ENCODE data around the gene PRCD. TPM values are rescaled to one million over a fixed set of nuclear protein-coding genes. Genes with fewer than 3 reads are reported as not detected.
"Not testable (repeated sequence)": the region's sequence is repeated elsewhere in the genome, so short reads cannot be mapped to it uniquely, and the experiment has no call there.

PRCD gene
- total RNA-seq, 6 experiments from 2014 or later: 0.12 to 1.3 (median 0.22) TPM; not detected in 3

GRCh38 chr17:76562734-76563148 is 22.9 kb downstream of the PRCD start:
- 77% methylated on average over 5 of the region's 6 CpGs for WGBS (ENCODE audit: insufficient coverage, low coverage, low lambda C conversion rate, missing lambda C conversion rate)
- intact Hi-C loops (cut with DNase I): no loop called here
- H3K4me1 ChIP-seq: peaks cover 0 to 37% (median 7%) of the 10 kb centered on the region in 4 donors
- H3K4me3 ChIP-seq: no peak overlapping the region
- no peaks in the 10 kb centered on the region for H3K9me3 ChIP-seq
- TF ChIP-seq POLR2A (IDR thresholded peaks at IDR 0.05): no peak
- TF ChIP-seq CTCF (IDR thresholded peaks at IDR 0.05): no peak
- no peaks in the 10 kb centered on the region for H3K27me3 ChIP-seq
- no peak overlapping the region for H3K27ac ChIP-seq
- peaks cover 0 to 47% (median 16%) of the 10 kb centered on the region in 4 donors for H3K36me3 ChIP-seq
- peak in 1 of 4 donors; percentile 16 for ATAC-seq
- no peak for DNase-seq

DNA sequence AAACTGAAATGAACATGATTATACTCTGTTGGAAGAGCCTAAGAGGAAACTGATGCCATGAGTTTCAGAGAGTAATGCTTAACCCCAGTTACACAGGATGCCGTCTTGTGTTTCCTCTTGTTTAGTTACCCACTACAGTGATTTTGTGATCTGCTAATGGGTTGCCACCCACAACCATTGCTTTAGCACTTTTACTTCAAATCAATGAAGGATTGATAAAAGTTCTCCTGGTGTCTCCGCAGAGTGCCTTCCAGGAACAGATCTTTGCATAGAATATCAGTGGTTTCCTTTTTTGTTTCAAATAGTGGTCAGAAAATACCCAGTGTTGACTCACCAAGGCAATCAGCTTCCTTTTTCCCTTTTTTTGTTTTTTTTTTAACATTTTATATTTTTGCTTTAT is 23.5 kb downstream of the PRCD start:
- H3K9me3 ChIP-seq; DNase-seq; H3K27ac ChIP-seq; H3K4me3 ChIP-seq; H3K27me3 ChIP-seq; ATAC-seq; intact Hi-C loops (cut with DNase I): not testable (repeated sequence)
- H3K4me1 ChIP-seq: peaks cover 0 to 41% (median 8%) of the 10 kb centered on the region in 4 donors
- H3K36me3 ChIP-seq: peaks cover 0 to 47% (median 16%) of the 10 kb centered on the region in 4 donors
- 48% methylated on average over 2 of the region's 2 CpGs for WGBS (ENCODE audit: insufficient coverage, low coverage, low lambda C conversion rate, missing lambda C conversion rate)

DNA sequence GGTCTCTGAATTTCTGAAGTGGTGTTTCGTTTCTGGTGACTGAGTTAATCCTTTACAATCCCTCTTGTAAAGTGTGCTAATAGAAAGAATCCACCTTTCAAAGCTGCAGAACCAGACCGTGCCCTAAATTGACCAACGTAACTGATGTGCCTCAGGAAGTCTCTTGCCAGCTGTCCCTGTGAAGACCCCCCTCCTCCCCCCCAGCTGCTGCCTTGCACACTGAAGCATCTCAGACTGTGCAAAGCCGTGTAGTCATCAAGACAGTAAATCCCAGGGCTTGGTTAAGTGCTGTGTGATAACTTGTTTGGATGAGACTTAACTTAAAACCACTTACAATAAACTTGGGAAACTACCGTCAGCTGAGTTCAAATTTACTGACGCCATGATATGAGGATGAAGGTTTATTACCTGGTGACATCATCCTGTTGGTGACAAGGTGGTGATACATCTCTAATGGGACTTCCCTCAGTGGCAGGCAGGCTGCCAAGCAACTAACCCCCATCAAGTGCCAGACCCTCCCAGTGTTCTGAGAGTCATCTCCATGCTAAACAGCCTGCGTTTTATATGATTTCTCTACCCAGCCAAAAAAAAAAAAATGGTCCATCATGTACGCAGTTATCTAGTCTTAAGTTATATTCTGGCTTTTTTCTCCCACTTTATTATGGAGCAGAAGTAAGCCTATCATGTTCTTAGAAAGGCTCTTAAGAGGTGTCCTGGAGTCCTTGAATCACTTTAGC is 25.3 kb downstream of the PRCD start:
- H3K4me1 ChIP-seq: peaks cover 0 to 23% (median 6%) of the 10 kb centered on the region in 4 donors

DNA sequence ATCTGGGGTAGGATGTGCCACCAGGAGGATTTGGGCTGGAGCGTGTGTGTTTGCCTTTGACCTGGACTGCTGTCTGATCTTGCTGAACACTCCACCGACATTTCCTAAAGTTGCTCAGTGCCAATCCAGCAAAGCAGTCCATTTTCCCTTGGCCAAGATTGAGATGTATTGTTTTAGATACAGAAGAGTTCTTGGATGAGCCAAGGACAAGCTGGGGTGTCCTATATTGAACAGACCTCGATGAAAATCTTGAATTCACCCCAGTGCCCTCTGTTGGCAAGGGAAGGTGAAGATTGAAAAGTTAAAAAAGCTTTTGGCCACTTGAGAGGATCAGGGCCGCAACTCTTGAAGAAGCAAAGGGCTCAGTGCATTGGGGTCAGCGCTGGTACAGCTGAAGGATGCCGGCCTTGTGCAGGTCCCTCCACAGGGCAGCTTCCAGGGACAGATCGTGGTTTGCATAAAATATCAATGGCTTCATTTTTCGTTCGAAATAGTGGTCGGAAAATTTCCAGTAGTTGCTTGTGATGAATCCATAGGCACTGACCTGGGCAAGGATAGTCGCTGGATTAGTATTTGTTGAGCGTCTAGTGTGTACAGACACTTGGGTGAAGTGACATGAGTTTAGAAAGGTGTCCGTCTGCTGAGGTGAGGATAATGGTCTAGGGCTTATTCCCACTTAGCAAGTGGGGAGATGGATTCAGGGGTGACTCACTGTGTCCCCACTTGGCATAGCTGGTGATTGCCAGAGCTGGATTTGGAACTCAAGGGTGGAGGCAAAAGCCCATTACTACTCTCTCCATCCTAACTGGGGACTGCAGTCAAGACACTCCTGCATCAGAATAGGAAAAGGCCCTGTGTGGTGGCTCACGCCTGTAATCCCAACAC is 26.1 kb downstream of the PRCD start:
- TF ChIP-seq CTCF (IDR thresholded peaks at IDR 0.05) (no peak), POLR2A (IDR thresholded peaks at IDR 0.05) (no peak)
- Histone ChIP-seq H3K4me1 (peaks cover 0 to 17% (median 6%) of the 10 kb centered on the region in 4 donors), H3K4me3 (no peak overlapping the region), H3K27me3 (no peaks in the 10 kb centered on the region), H3K36me3 (peaks cover 0 to 44% (median 15%) of the 10 kb centered on the region in 4 donors), H3K27ac (no peak overlapping the region), H3K9me3 (no peaks in the 10 kb centered on the region)
- ATAC-seq (no peak), DNase-seq (no peak)
- 93% methylated on average over 12 of the region's 14 CpGs for WGBS (ENCODE audit: insufficient coverage, low coverage, low lambda C conversion rate, missing lambda C conversion rate)
- intact Hi-C loops (cut with DNase I): no loop called here

More for the DNA sequence above, 25.3 kb downstream of the PRCD start:
- H3K27me3 ChIP-seq; H3K27ac ChIP-seq; ATAC-seq; intact Hi-C loops (cut with DNase I); H3K9me3 ChIP-seq; DNase-seq; H3K4me3 ChIP-seq: not testable (repeated sequence)
- H3K36me3 ChIP-seq: peaks cover 0 to 47% (median 16%) of the 10 kb centered on the region in 4 donors
- WGBS (ENCODE audit: insufficient coverage, low coverage, low lambda C conversion rate, missing lambda C conversion rate): 77% methylated on average over 6 of the region's 8 CpGs

DNA sequence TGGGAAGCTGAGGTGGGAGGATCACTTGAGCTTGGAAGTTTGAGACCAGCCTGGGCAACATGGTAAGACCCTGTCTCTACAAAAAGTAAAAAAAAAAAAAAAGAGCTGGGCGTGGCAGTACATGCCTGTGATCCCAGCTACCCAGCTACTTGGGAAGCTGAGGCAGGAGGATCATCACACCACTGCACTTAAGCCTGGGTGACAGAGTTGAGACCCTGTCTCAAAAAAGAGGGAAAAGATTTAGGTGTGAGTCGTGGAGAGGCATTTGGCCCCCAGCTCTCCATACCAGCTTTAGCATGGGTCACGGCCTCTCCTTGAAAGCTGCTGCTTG is 26.7 kb downstream of the PRCD start:
- WGBS (ENCODE audit: insufficient coverage, low coverage, low lambda C conversion rate, missing lambda C conversion rate): 69% methylated on average over 2 of the region's 3 CpGs
- TF ChIP-seq CTCF (IDR thresholded peaks at IDR 0.05): no peak
- TF ChIP-seq POLR2A (IDR thresholded peaks at IDR 0.05): no peak
- DNase-seq: no peak
- H3K9me3 ChIP-seq: no peaks in the 10 kb centered on the region
- H3K27ac ChIP-seq: no peak overlapping the region
- intact Hi-C loops (cut with DNase I): no loop called here
- H3K4me1 ChIP-seq: peaks cover 0 to 15% (median 6%) of the 10 kb centered on the region in 4 donors
- ATAC-seq: no peak
- no peaks in the 10 kb centered on the region for H3K27me3 ChIP-seq
- peaks cover 0 to 38% (median 12%) of the 10 kb centered on the region in 4 donors for H3K36me3 ChIP-seq
- H3K4me3 ChIP-seq: no peak overlapping the region

Measured in right lobe of liver (tissue), 6 donors.